Loucy (cell line): Measurements from ENCODE around the gene ARHGAP11A.
A peak's percentile ranks its signal among the peaks of the same experiment; 100 is the strongest.

Experiments
- H2AFZ ChIP-seq: fragments of 200-600 bp; sonication (generic); 2 replicates; pipeline ENCODE4 v1.6.0; 2016; ENCODE audit warnings: antibody characterized with exemption, mild to moderate bottlenecking, low read length, moderate library complexity
- H3F3A ChIP-seq: fragments of 200-600 bp; 2 replicates; pipeline ENCODE4 v1.6.0; 2016; ENCODE audit warnings: antibody characterized with exemption, low read depth, mild to moderate bottlenecking
- H3K27me3 ChIP-seq: fragments of 200-600 bp; sonication (generic); 2 replicates; pipeline ENCODE4 v1.6.1; 2014; ENCODE audit warnings: low read length, mild to moderate bottlenecking; ENCODE audit not compliant: insufficient read depth, poor library complexity, severe bottlenecking
- H3K36me3 ChIP-seq: fragments of 200-600 bp; sonication (generic); 2 replicates; pipeline ENCODE4 v1.6.1; 2016; ENCODE audit warnings: low read length; ENCODE audit not compliant: insufficient read depth
- H3K4me1 ChIP-seq: fragments of 200-600 bp; sonication (generic); 2 replicates; pipeline ENCODE4 v1.5.1; 2014; ENCODE audit warnings: low read length, mild to moderate bottlenecking; ENCODE audit not compliant: insufficient read depth, poor library complexity, severe bottlenecking
- H3K4me2 ChIP-seq: fragments of 200-600 bp; sonication (generic); 2 replicates; pipeline ENCODE4 v1.6.0; 2014; ENCODE audit warnings: antibody characterized with exemption, low read length, low read depth, mild to moderate bottlenecking; ENCODE audit not compliant: poor library complexity, severe bottlenecking
- H3K4me3 ChIP-seq: fragments of 200-600 bp; sonication (generic); 2 replicates; pipeline ENCODE4 v1.5.1; 2014; ENCODE audit warnings: low read length, mild to moderate bottlenecking, mixed read lengths; ENCODE audit not compliant: poor library complexity, severe bottlenecking
- H3K79me2 ChIP-seq: fragments of 200-600 bp; sonication (generic); 2 replicates; pipeline ENCODE4 v1.6.1; 2014; ENCODE audit warnings: low read length; ENCODE audit not compliant: insufficient read depth
- H3K9ac ChIP-seq: fragments of 200-600 bp; sonication (generic); 2 replicates; pipeline ENCODE4 v1.6.0; 2014; ENCODE audit warnings: mild to moderate bottlenecking, low read depth, low read length, moderate library complexity; ENCODE audit not compliant: poor library complexity, severe bottlenecking
- H3K9me2 ChIP-seq: fragments of 200-600 bp; sonication (generic); replicated peaks from 2 replicates; pipeline ENCODE4 v1.6.1; 2016; ENCODE audit warnings: low read depth, low read length, mixed read lengths
- H3K9me3 ChIP-seq: fragments of 200-600 bp; sonication (generic); 2 replicates; pipeline ENCODE4 v1.6.1; 2014; ENCODE audit warnings: mild to moderate bottlenecking, antibody characterized with exemption, low read length, low read depth; ENCODE audit not compliant: insufficient read depth
- H4K20me1 ChIP-seq: fragments of 200-600 bp; sonication (generic); 2 replicates; pipeline ENCODE4 v1.6.0; 2014; ENCODE audit warnings: antibody characterized with exemption, low read length, mild to moderate bottlenecking; ENCODE audit not compliant: insufficient read depth, poor library complexity, severe bottlenecking
- EZH2phosphoT487 ChIP-seq: fragments of 200-600 bp; IDR thresholded peaks from 2 replicates; pipeline ENCODE4 v1.6.1; 2018; ENCODE audit warnings: antibody characterized with exemption, mild to moderate bottlenecking, moderate library complexity, borderline replicate concordance
- TF ChIP-seq, protein P1 (sequence below): fragments of 200-600 bp; sonication (generic); conservative IDR thresholded peaks from 2 replicates; pipeline ENCODE4 v1.5.1; 2014; ENCODE audit warnings: mild to moderate bottlenecking, antibody characterized with exemption, low read length

Gene ARHGAP11A

GRCh38 chr15:32679298-32679690, 64.0 kb downstream of the ARHGAP11A start:
- TF ChIP-seq, protein P1, sequence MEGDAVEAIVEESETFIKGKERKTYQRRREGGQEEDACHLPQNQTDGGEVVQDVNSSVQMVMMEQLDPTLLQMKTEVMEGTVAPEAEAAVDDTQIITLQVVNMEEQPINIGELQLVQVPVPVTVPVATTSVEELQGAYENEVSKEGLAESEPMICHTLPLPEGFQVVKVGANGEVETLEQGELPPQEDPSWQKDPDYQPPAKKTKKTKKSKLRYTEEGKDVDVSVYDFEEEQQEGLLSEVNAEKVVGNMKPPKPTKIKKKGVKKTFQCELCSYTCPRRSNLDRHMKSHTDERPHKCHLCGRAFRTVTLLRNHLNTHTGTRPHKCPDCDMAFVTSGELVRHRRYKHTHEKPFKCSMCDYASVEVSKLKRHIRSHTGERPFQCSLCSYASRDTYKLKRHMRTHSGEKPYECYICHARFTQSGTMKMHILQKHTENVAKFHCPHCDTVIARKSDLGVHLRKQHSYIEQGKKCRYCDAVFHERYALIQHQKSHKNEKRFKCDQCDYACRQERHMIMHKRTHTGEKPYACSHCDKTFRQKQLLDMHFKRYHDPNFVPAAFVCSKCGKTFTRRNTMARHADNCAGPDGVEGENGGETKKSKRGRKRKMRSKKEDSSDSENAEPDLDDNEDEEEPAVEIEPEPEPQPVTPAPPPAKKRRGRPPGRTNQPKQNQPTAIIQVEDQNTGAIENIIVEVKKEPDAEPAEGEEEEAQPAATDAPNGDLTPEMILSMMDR: peak; percentile 19; the same call in 1 of the 2 replicates
- TF ChIP-seq EZH2phosphoT487: no peak
- no peaks in the 10 kb centered on the region for H3K9me3 ChIP-seq
- H3K4me3 ChIP-seq: no peak overlapping the region
- H3K9ac ChIP-seq: no peak overlapping the region
- H3K27me3 ChIP-seq: no peaks in the 10 kb centered on the region
- no peaks in the 10 kb centered on the region for H3K9me2 ChIP-seq
- H2AFZ ChIP-seq: no peak overlapping the region
- no peaks in the 10 kb centered on the region for H4K20me1 ChIP-seq
- no peaks in the 10 kb centered on the region for H3K79me2 ChIP-seq
- H3K36me3 ChIP-seq: no peaks in the 10 kb centered on the region
- no peaks in the 10 kb centered on the region for H3F3A ChIP-seq
- H3K4me2 ChIP-seq: no peak overlapping the region
- H3K4me1 ChIP-seq: peaks cover 3% of the 10 kb centered on the region

DNA sequence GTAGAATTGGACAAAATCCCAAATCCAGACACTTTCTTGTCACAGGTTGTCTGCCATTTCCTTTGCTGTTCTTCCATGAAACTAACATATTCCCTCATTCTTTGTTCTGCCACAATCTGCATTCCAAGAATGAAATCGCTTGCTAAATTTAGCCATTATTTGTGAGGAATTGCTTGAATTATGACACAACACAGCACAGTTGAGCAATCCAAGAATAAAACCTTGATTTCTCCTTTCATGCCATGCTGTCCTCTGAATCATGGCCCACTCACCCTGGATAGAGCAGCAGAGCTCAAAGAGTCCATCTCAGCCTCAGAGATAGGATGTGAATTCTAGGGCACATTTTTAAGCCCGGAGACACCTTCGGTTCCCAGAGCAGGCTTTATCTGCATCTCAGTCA, 67.3 kb downstream of the ARHGAP11A start:
- Histone ChIP-seq H2AFZ (peak overlapping the region; percentile 46; the same call in 1 of the 2 replicates), H3K36me3 (no peaks in the 10 kb centered on the region), H3K4me3 (no peak overlapping the region), H3K4me2 (no peak overlapping the region), H3K27me3 (no peaks in the 10 kb centered on the region), H4K20me1 (no peaks in the 10 kb centered on the region), H3K79me2 (no peaks in the 10 kb centered on the region), H3K9me3 (no peaks in the 10 kb centered on the region), H3K4me1 (peaks cover 3% of the 10 kb centered on the region), H3K9ac (no peak overlapping the region), H3K9me2 (no peaks in the 10 kb centered on the region), H3F3A (no peaks in the 10 kb centered on the region)
- TF ChIP-seq, protein P1: no peak

DNA sequence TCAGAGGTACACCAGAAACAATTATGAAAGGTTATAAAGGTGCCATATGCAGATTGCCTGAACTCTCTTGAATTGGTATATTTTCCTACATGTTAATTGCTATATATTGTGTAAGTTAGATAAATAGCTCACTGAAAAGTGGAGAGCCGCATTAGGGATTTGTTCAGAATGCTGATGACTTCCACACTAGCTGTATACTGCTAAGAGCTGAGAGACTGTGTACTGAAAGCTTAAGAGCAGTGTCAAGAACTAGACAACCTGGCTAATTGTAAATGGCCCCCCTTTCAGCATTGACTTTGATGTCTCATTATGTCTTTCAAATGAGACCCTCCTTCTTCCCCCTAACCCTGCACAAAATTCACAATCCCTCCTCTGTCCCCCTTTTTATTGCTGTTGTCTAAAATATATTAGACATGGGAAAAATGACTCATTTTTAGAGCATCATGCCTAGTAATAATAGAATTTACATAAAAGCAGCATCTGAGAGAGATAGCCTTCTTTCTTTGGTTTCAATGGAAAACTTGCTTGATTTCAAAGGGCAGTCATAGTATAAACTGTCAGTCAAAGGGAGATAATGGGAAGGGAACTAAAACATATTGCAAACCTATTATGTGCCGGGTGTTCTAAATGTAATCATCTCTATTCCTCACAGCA, 67.8 kb downstream of the ARHGAP11A start:
- no peak overlapping the region for H2AFZ ChIP-seq
- H3K36me3 ChIP-seq: no peaks in the 10 kb centered on the region
- H3K9me3 ChIP-seq: no peaks in the 10 kb centered on the region
- TF ChIP-seq EZH2phosphoT487: no peak
- TF ChIP-seq, protein P1: no peak
- H3K4me2 ChIP-seq: no peak overlapping the region
- H3K79me2 ChIP-seq: no peaks in the 10 kb centered on the region
- H3K9me2 ChIP-seq: no peaks in the 10 kb centered on the region
- H3K4me1 ChIP-seq: peaks cover 3% of the 10 kb centered on the region
- H3K9ac ChIP-seq: no peak overlapping the region
- H3F3A ChIP-seq: no peaks in the 10 kb centered on the region
- no peaks in the 10 kb centered on the region for H4K20me1 ChIP-seq
- H3K27me3 ChIP-seq: no peaks in the 10 kb centered on the region
- no peak overlapping the region for H3K4me3 ChIP-seq
